Cardiac muscle cell (in vitro differentiated cells and primary cell): ENCODE measurements around the gene TBC1D7. TPM values are rescaled to one million over a fixed set of nuclear protein-coding genes. Genes with fewer than 3 reads are reported as not detected.

Experiments
- DNase-seq, 2 donors: peaks; one replicate each; pipeline versions ENCODE4 v3.0.0 to v3.0.0-alpha.2; 2010 to 2017; ENCODE audit warnings: low read depth in 1 of 2, low spot score in 1 of 2
- H3K27ac ChIP-seq: fragments of 200-600 bp; sonication (generic); 2 replicates; pipeline ENCODE4 v1.5.1; 2016
- H3K27me3 ChIP-seq: fragments of 200-600 bp; sonication (generic); 2 replicates; pipeline ENCODE4 v1.6.0; 2016; ENCODE audit warnings: control low read depth
- H3K36me3 ChIP-seq: fragments of 200-600 bp; sonication (generic); 2 replicates; pipeline ENCODE4 v1.5.1; 2016; ENCODE audit warnings: control low read depth
- H3K4me1 ChIP-seq: fragments of 200-600 bp; sonication (generic); 2 replicates; pipeline ENCODE4 v1.8.1; 2017; ENCODE audit warnings: low read depth, mild to moderate bottlenecking, mixed run types
- H3K4me3 ChIP-seq: fragments of 200-600 bp; sonication (generic); 2 replicates; pipeline ENCODE4 v1.5.1; 2016; ENCODE audit warnings: mild to moderate bottlenecking
- H3K9me3 ChIP-seq: fragments of 200-600 bp; sonication (generic); 2 replicates; pipeline ENCODE4 v1.5.1; 2017; ENCODE audit warnings: low read depth, mild to moderate bottlenecking, control low read depth
- polyA plus RNA-seq: library from polyadenylated mRNA; unstranded; fragments of >200 nt; fragmentation: Nextera tagmentation; extraction: Ambion mirVana; gene quantifications from 2 replicates; pipeline ENCODE4 v1.2.1, GENCODE V29; 2016
- total RNA-seq: library from RNA; depleted of rRNA; stranded (reverse); fragments of >200 nt; gene quantifications from 2 replicates; pipeline ENCODE4 v1.2.3, GENCODE V29; 2016
- TF ChIP-seq, protein P1 (sequence below): IDR thresholded peaks from 2 replicates; pipeline ENCODE4 v1.5.1; 2012; ENCODE audit warnings: low read depth, mild to moderate bottlenecking, low read length

Gene TBC1D7
- total and polyA plus RNA-seq, 2 experiments from 2014 or later, result 36.8 to 84.5 TPM

GRCh38 chr6:13286181-13286580 lies 42.2 kb downstream of the TBC1D7 start:
- TF ChIP-seq, protein P1, sequence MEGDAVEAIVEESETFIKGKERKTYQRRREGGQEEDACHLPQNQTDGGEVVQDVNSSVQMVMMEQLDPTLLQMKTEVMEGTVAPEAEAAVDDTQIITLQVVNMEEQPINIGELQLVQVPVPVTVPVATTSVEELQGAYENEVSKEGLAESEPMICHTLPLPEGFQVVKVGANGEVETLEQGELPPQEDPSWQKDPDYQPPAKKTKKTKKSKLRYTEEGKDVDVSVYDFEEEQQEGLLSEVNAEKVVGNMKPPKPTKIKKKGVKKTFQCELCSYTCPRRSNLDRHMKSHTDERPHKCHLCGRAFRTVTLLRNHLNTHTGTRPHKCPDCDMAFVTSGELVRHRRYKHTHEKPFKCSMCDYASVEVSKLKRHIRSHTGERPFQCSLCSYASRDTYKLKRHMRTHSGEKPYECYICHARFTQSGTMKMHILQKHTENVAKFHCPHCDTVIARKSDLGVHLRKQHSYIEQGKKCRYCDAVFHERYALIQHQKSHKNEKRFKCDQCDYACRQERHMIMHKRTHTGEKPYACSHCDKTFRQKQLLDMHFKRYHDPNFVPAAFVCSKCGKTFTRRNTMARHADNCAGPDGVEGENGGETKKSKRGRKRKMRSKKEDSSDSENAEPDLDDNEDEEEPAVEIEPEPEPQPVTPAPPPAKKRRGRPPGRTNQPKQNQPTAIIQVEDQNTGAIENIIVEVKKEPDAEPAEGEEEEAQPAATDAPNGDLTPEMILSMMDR, result no peak
- Histone ChIP-seq H3K9me3 (peaks cover 4% of the 10 kb centered on the region), H3K27me3 (no peaks in the 10 kb centered on the region), H3K36me3 (peaks cover 3% of the 10 kb centered on the region), H3K4me1 (peaks cover 16% of the 10 kb centered on the region), H3K4me3 (no peak overlapping the region), H3K27ac (no peak overlapping the region)
- DNase-seq, result no peak

DNA sequence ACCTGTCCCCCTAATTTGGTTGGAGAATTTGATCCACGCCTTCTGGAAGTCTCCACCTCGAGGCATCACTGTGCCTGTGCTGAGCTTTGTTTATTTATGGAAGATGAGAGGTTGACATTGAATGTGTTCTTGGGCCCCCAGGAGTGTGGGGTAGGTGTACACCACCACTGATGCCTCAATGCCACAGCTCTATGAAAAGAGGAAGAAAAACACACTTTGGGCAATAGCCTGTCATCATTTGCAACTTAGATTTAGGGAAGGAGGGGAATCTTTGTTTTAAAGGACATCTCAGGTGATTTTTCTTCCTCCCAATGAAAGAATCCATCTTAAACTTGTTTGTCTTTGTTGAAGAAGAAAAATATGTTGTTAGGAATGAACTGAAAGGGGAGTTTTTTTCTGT lies 42.6 kb downstream of the TBC1D7 start:
- Histone ChIP-seq H3K9me3 (peaks cover 4% of the 10 kb centered on the region), H3K27me3 (no peaks in the 10 kb centered on the region), H3K27ac (no peak overlapping the region), H3K4me1 (peaks cover 16% of the 10 kb centered on the region), H3K4me3 (no peak overlapping the region), H3K36me3 (peaks cover 4% of the 10 kb centered on the region)
- TF ChIP-seq, protein P1, result no peak
- DNase-seq, result no peak

DNA sequence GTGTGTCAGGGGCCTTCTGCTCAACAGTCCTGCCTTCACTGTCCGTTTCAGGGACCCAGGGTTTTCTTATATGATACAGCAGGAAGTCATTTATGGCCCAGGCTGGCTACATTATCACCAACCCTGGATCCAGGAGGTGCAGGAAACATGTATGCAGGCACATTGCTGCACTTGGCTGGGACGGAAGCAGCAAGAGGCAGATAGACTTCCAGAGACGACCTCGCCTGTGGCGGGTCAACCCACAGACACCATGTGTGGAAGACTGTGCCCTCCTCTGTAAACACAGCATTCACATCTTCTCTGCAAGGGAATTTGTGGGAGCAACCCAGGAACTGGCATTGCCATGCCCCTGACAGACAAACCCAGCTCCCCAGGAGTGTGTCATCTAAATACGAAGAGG lies 43.7 kb downstream of the TBC1D7 start:
- TF ChIP-seq, protein P1, result no peak
- H3K27me3 ChIP-seq, result no peaks in the 10 kb centered on the region
- peaks cover 7% of the 10 kb centered on the region for H3K4me1 ChIP-seq
- no peak overlapping the region for H3K27ac ChIP-seq
- H3K4me3 ChIP-seq, result no peak overlapping the region
- DNase-seq, result no peak
- H3K36me3 ChIP-seq, result peaks cover 7% of the 10 kb centered on the region
- peaks cover 4% of the 10 kb centered on the region for H3K9me3 ChIP-seq

DNA sequence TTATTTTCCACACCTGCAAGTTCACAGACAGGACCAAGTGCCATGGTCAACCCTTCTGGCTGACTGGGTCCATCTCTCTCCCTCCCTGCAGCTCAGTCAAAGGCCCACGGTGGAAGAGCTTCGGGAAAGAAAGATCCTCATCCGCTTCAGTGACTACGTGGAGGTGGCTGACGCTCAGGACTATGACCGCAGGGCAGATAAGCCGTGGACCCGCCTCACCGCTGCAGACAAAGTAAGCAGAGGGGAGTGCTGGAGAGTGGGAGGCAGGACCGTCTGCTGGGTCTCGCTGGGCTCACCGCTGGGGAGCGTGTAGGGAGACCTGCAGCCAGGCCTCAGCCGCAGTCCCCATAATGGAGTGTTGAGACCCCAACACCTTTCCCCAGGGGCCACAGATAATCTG lies 45.0 kb downstream of the TBC1D7 start:
- Histone ChIP-seq H3K4me3 (no peak overlapping the region), H3K4me1 (no peaks in the 10 kb centered on the region), H3K27ac (no peak overlapping the region), H3K36me3 (peaks cover 7% of the 10 kb centered on the region), H3K27me3 (no peaks in the 10 kb centered on the region), H3K9me3 (peaks cover 4% of the 10 kb centered on the region)
- TF ChIP-seq, protein P1, result no peak
- DNase-seq, result no peak

- no peak for DNase-seq
- no peaks in the 10 kb centered on the region for H3K4me1 ChIP-seq
- no peak overlapping the region for H3K27ac ChIP-seq
- peaks cover 4% of the 10 kb centered on the region for H3K9me3 ChIP-seq
- TF ChIP-seq, protein P1, result no peak
- no peak overlapping the region for H3K4me3 ChIP-seq
- H3K36me3 ChIP-seq, result peaks cover 7% of the 10 kb centered on the region
- no peaks in the 10 kb centered on the region for H3K27me3 ChIP-seq
Measured at GRCh38 chr6:13282393-13283069, 45.8 kb downstream of the TBC1D7 start.
